GM20000 (cell line): ENCODE results near the gene CYFIP1.

ENCODE experiments used
- DNase-seq: peaks from one replicate; pipeline ENCODE4 v3.0.0; 2012; ENCODE audit warnings: low spot score
- TF ChIP-seq, protein P1 (sequence below): IDR thresholded peaks from 2 replicates; pipeline ENCODE4 v1.5.1; 2012; ENCODE audit warnings: mild to moderate bottlenecking, control low read depth; ENCODE audit errors: extremely low read depth, missing control alignments

The CYFIP1 gene

DNA sequence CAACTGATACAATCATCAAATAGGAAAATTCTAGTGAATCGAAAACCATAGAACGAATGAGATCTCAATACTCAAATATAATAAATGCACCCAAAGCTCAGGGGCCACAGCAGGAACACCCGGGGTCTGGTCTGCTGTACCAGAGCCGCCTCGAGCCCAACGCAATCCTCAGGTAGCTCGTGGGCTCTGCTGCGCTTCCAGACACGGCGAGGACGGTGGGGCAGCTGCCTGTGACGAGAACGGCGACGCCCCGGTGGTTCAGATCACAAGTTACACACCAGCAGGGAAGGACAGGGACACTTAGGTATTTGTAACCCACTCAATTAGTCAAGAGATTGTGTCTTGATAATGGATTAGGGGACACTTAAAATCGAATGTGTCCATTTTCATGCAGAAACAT is 87.1 kb downstream of the CYFIP1 start:
- TF ChIP-seq, protein P1, sequence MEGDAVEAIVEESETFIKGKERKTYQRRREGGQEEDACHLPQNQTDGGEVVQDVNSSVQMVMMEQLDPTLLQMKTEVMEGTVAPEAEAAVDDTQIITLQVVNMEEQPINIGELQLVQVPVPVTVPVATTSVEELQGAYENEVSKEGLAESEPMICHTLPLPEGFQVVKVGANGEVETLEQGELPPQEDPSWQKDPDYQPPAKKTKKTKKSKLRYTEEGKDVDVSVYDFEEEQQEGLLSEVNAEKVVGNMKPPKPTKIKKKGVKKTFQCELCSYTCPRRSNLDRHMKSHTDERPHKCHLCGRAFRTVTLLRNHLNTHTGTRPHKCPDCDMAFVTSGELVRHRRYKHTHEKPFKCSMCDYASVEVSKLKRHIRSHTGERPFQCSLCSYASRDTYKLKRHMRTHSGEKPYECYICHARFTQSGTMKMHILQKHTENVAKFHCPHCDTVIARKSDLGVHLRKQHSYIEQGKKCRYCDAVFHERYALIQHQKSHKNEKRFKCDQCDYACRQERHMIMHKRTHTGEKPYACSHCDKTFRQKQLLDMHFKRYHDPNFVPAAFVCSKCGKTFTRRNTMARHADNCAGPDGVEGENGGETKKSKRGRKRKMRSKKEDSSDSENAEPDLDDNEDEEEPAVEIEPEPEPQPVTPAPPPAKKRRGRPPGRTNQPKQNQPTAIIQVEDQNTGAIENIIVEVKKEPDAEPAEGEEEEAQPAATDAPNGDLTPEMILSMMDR, result no peak
- DNase-seq, result no peak

DNA sequence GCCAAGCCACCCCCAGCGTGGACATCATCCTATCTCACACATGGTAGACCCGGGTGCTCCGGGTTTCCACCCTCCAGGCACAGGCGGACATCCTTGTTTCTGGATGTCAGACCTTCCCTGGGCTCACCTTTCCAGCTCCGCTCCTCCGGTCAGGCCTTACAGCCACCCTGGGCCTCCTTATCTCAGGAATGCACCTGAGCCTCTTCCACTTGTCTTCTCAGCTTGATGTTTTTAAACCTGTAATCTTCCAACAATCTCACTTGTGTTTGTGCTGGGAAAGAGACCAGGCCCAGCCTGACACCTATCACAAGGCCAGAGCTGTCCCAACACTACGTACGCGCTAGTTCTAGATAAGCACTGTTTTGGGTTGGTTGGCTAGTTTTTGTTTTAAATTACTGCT is 87.8 kb downstream of the CYFIP1 start:
- no peak for DNase-seq
- TF ChIP-seq, protein P1, result no peak

DNA sequence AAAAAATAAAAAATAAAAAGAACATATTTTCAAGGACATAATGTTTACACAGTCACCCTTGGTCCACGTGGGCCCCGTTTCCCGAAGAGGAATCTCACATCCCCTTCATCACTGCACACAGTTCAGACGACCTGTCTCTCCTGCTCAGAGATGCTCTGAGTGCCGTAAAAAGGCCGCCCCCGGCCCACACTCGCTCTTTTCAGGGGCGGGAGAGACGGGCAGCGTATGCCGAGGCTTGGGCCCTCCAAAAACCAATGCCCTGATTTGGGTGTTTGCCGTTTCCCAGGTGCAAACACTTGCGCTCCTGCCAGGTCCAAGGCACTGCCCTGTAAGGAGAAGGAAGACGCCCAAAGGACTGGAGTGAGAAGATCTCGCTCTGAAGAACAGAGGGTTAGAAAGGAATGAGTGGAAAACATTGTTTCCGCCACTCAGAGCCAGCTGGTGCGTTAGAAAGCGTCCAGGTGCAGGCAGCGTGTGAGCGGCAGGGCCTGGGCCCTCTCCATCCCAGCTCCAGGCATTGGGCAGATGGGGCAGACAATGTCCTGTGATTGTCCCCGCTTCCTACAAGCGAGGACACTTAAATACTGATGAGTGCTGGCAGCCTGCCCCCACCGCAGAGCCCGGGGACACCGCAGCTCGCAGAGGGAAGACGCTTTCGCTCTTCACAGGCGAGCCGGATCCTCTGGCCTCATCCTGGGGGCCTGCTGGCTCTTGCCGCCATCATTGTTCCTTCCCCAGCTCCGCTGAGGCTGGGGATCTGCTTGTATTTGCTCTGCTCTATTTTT is 88.5 kb downstream of the CYFIP1 start:
- TF ChIP-seq, protein P1, result no peak
- DNase-seq, result no peak

DNA sequence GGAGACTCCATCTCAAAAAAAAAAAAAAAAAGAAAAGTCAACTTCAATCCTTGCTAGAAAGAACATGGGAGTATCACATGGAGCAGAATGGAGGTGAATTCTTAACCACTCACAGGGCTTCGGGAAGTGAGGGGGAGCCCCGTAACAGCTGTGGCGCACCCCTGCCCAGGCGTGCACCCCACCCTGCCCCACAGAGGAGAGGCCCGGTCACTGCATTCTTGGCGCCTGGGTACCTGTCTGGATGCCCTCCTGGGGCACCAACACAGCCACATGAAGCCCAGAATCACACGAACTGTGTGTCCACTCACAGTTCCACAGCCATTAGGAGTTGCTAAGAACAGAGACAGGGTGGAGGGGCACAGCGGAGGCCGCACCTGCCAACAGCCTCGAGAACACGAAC is 89.9 kb downstream of the CYFIP1 start:
- TF ChIP-seq, protein P1, result no peak
- DNase-seq, result no peak

DNA sequence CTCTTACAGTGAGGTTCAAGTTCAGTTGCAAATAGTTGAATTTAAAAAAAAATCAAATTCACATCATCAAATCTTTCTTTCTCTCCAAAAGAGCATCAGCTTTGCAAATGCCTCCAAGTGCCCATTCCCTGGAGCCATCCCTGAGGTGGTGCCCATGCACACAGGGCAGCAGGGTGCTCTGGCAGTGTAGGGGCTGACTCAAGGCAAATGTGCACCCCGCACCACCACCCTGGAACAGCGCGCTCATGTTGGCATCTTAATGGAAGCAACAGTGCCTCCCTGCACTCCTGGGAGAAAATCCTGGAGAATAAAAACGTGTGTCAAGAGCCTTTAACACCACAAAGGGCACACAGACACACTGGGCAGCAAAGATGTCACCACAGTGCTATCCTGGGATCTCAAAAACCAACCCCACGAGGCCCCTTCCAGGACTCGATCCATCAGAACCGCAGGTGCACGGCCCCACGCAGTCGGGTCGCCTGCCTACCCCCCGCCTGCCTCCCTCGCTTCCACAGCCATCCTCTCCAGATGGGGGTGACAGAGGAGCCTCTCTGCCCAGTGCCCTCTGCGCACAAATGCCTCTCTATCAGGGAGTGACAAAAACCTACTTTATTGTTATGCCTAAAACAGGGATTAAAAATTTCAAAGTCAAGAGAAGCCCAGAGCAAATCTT is 90.9 kb downstream of the CYFIP1 start:
- TF ChIP-seq, protein P1, result no peak
- no peak for DNase-seq

DNA sequence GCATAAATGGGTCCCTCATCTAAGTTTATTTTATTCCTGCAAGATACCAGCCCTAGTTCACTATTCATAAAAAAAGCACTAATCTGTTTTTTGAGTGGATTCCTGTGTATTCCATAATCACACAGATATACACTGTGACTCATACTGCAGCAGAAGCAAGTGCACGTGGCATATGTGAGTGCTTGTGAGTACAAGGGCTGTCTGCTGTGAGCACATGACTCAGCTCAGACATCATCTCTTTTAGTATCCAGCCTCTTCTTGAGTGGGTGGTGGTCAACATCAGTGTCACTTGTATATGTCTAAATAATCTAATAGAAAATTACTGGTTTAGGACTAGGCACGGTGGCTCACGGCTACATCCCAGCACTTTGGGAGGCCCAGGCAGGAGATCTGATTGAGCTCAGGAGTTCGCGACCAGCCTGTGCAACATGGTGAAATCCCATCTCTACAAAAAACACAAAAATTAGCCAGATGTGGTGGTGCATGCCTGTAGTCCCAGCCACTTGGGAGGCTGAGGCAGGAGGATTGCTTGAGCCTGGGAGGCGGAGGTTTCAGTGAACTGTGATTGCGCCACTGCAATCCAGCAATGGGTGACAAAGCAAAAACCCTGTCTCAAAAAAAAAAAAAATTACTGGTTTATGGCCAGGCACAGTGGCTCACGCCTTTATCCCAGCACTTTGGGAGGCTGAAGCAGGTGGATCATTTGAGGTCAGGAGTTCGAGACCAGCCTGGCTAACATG is 91.9 kb downstream of the CYFIP1 start:
- DNase-seq, result no peak
- TF ChIP-seq, protein P1, result no peak

DNA sequence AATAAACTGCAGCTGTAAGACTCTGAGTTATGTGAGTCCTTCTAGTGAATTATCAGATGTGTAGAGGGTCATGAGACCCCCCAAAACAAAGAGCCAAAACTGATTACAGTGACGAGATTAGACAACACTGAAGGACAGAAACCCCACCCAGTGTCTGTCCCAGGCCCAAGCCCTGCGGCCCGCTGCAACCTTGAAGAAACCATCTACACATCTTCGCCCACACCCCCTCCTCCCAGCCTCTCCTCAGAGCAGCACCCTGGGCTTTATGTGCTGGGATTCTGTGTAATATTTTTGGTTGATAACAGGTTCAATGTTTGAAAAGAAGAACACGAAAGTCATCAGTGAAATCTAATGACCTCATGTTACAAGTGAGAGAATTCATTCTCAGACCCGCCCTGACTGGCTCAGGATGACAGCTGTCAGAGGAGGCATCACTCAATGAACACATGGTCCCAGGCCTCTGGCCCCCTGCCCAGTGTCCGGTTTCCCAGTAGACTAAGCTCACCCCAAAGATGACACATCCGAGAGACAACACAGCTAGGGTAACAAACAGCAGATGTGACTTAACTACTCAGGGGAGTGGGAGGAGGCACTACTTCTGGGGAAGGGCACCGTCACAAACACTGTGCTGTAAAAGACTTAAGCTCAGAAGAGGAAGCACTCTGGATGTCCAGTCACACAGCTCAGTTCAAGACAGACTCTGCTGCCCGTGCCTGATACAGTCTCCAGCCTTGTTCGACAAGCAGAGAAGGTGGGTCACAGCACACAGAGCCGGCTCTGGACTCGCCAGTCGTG is 92.8 kb downstream of the CYFIP1 start:
- TF ChIP-seq, protein P1, result no peak
- DNase-seq, result no peak
